Measurements from ENCODE around the gene FLACC1.
"Not testable (repeated sequence)": the region's sequence is repeated elsewhere in the genome, so short reads cannot be mapped to it uniquely, and the experiment has no call there.

The FLACC1 gene

GRCh38 chr2:201254081-201254730 is 102.9 kb downstream of the FLACC1 start:
- no peak for DNase-seq (ENCODE audit: low read depth)

- no peak for DNase-seq (ENCODE audit: low read depth)
Observed at GRCh38 chr2:201250741-201251140, 106.4 kb downstream of the FLACC1 start.

DNA sequence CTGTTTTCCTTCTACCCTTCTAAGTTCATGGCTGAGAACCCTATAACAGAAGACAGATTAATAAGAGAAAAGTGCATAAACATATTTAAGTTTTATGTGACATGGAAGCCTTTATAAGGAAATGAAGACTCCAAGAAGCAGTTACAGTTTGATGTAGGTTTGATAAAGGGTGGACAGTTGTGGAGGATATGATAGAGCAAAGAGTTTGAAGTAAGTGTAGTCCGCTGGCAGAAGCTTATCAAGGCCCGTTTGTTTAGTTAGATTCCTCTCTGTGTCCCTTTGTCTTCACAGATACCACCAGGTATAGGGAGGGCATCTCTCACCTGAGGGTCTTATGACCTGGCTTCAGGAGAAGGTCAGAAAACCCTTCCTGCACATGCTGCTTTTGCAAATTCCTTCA is 107.3 kb downstream of the FLACC1 start:
- DNase-seq (ENCODE audit: low read depth), result no peak

GRCh38 chr2:201248288-201248844 is 108.8 kb downstream of the FLACC1 start:
- DNase-seq (ENCODE audit: low read depth), result no peak

- no peak for DNase-seq (ENCODE audit: low read depth)
Observed at GRCh38 chr2:201246280-201246679, 110.9 kb downstream of the FLACC1 start.

GRCh38 chr2:201244829-201245228 is 112.3 kb downstream of the FLACC1 start:
- DNase-seq (ENCODE audit: low read depth), result no peak

DNA sequence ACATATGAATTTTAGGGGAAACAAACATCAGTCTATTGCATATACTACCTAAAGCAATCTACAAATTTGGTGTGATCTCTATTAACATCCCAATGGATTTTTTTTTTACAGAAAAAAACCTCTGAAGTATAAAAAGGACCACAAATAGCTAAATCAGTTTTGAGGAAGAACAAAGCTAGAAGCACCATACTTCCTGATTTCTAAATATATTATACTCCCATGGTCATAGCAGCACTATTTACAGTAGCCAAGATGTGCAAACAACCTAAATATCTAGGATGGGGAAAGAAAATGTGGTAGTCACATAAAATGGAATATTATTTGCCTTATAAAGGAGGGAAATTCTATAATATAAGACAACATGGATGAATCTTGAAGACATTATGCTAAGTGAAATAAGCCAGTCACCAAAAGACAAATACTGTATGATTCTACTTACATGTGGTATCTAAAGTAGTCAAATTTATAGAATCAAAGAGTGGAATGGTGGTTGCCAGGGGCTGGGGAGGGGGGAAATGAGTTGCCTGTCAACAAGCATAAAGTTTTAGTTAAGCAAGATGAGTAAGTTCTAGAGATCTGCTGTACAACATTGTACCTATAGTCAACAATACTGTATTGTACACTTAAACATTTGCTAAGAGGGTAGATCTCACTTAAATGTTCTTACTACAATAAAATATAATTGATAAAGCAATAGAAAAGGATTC is 114.4 kb downstream of the FLACC1 start:
- DNase-seq (ENCODE audit: low read depth), result no peak

DNA sequence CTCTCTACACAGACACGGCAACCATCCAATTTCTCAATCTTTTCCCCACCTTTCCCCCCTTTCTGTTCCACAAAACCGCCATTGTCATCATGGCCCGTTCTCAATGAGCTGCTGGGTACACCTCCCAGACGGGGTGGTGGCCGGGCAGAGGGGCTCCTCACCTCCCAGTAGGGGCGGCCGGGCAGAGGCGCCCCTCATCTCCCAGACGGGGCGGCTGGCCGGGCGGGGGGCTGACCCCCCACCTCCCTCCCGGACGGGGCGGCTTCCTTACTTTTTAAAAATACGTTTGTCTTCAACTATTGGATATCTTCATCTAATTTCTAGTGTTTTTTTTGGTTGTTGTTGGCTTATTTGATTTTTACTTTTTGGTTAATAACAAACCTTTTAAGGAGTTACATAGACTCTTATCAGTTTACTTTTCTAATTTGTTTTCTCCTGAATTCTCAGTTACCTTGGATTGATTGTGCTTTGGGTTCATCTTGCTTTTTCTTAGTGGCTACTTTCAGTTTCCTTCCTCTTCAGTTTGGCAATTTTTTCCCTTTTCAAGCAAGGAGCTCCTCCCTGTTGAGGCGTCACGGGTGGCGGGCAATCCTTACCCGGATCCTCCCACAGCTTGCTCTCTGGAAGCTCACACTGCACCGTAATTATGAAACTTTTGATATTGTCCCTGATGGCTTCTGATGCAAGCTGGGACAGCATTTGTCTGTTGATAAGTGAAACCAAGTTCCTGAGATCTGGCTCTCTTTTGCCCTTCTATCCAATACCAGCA is 117.8 kb downstream of the FLACC1 start:
- DNase-seq (ENCODE audit: low read depth), result not testable (repeated sequence)
